Muscle of leg (tissue), 11 donors: ENCODE data around the gene BOLA3. TPM values are rescaled to one million over a fixed set of nuclear protein-coding genes. Genes with fewer than 3 reads are reported as not detected.
A peak's percentile ranks its signal among the peaks of the same experiment; 100 is the strongest.

Source experiments
- DNase-seq: peaks from one replicate; pipeline ENCODE4 v3.0.0; 2013
- H3K27ac ChIP-seq: one replicate; pipeline ENCODE4 v1.5.1; 2013; ENCODE audit warnings: mild to moderate bottlenecking, low read length, control low read depth
- H3K27me3 ChIP-seq: one replicate; pipeline ENCODE4 v1.6.1; 2013; ENCODE audit warnings: low read length; ENCODE audit not compliant: control insufficient read depth, insufficient read depth
- H3K36me3 ChIP-seq: one replicate; pipeline ENCODE4 v1.6.1; 2013; ENCODE audit warnings: low read length; ENCODE audit not compliant: control insufficient read depth, insufficient read depth
- H3K4me1 ChIP-seq: one replicate; pipeline ENCODE4 v1.6.1; 2013; ENCODE audit warnings: low read length; ENCODE audit not compliant: control insufficient read depth, insufficient read depth
- H3K4me3 ChIP-seq: one replicate; pipeline ENCODE4 v1.5.1; 2013; ENCODE audit warnings: low read length, control low read depth
- H3K9me3 ChIP-seq: replicated peaks from 2 replicates; pipeline ENCODE4 v1.6.1; 2013; ENCODE audit warnings: low read depth, low read length; ENCODE audit not compliant: control insufficient read depth
- WGBS: methylation state at CpG from one replicate; pipeline ENCODE4 v1.1.5; 2013; ENCODE audit warnings: missing lambda C conversion rate; ENCODE audit not compliant: insufficient coverage; 5-methylcytosine and 5-hydroxymethylcytosine counted together
- polyA plus RNA-seq, 8 donors: library from polyadenylated mRNA; unstranded; fragments of 120-200 nt; gene quantifications; one replicate each; pipeline versions ENCODE4 v1.2.1 to v1.2.3, GENCODE V29; 2013; ENCODE audit warnings: inconsistent platforms in 1 of 8, low replicate concordance in 1 of 8; ENCODE audit not compliant: insufficient read length in 8 of 8, insufficient read depth in 1 of 8
- total RNA-seq: library from RNA; stranded (reverse); fragments of 120-200 nt; gene quantifications from one replicate; pipeline ENCODE4 v1.2.4, GENCODE V29; 2013

Gene BOLA3
- total and polyA plus RNA-seq, 9 donors: 22.7 to 31.0 (median 25.5) TPM

GRCh38 chr2:74155830-74156229, 8.1 kb upstream of the BOLA3 start:
- Histone ChIP-seq H3K4me1 (no peaks in the 10 kb centered on the region), H3K4me3 (no peak overlapping the region), H3K27me3 (no peaks in the 10 kb centered on the region), H3K27ac (no peak overlapping the region), H3K9me3 (no peaks in the 10 kb centered on the region), H3K36me3 (peaks cover 35% of the 10 kb centered on the region)
- no peak for DNase-seq
- WGBS: no CpG with 5 or more reads among the region's 3 CpGs

- DNase-seq: no peak
- no CpG with 5 or more reads among the region's 2 CpGs for WGBS
These were observed 5.2 kb upstream of the BOLA3 start for GRCh38 chr2:74152954-74153353.

GRCh38 chr2:74149570-74150319, 2.0 kb upstream of the BOLA3 start:
- Histone ChIP-seq H3K9me3 (no peaks in the 10 kb centered on the region), H3K4me1 (peaks cover 20% of the 10 kb centered on the region), H3K27me3 (no peaks in the 10 kb centered on the region), H3K36me3 (peaks cover 15% of the 10 kb centered on the region), H3K27ac (no peak overlapping the region), H3K4me3 (no peak overlapping the region)
- DNase-seq: no peak
- 88% methylated on average over 6 of the region's 7 CpGs for WGBS

More at GRCh38 chr2:74152954-74153353, 5.2 kb upstream of the BOLA3 start:
- H3K27ac ChIP-seq: no peak overlapping the region
- peaks cover 8% of the 10 kb centered on the region for H3K4me1 ChIP-seq
- H3K4me3 ChIP-seq: no peak overlapping the region
- H3K36me3 ChIP-seq: peaks cover 24% of the 10 kb centered on the region
- no peaks in the 10 kb centered on the region for H3K27me3 ChIP-seq
- no peaks in the 10 kb centered on the region for H3K9me3 ChIP-seq

- DNase-seq: no peak
- Histone ChIP-seq H3K4me3 (no peak overlapping the region), H3K27me3 (no peaks in the 10 kb centered on the region), H3K4me1 (peaks cover 20% of the 10 kb centered on the region), H3K9me3 (no peaks in the 10 kb centered on the region), H3K27ac (no peak overlapping the region), H3K36me3 (peaks cover 20% of the 10 kb centered on the region)
- 90% methylated on average over 2 of the region's 5 CpGs for WGBS
These were observed 1.5 kb upstream of the BOLA3 start for GRCh38 chr2:74149247-74149525.

GRCh38 chr2:74148457-74149246, 940 bp upstream of the BOLA3 start:
- no peaks in the 10 kb centered on the region for H3K27me3 ChIP-seq
- peak overlapping the region; percentile 63 for H3K4me3 ChIP-seq
- no peaks in the 10 kb centered on the region for H3K9me3 ChIP-seq
- peak overlapping the region; percentile 67 for H3K27ac ChIP-seq
- DNase-seq: peak; percentile 16
- 27% methylated on average over 10 of the region's 16 CpGs for WGBS
- H3K4me1 ChIP-seq: peaks cover 20% of the 10 kb centered on the region
- H3K36me3 ChIP-seq: peaks cover 18% of the 10 kb centered on the region

- no peaks in the 10 kb centered on the region for H3K27me3 ChIP-seq
- no peak for DNase-seq
- H3K27ac ChIP-seq: no peak overlapping the region
- WGBS: 3% methylated on average over 14 of the region's 29 CpGs
- peaks cover 20% of the 10 kb centered on the region for H3K36me3 ChIP-seq
- peak overlapping the region; percentile 63 for H3K4me3 ChIP-seq
- H3K9me3 ChIP-seq: no peaks in the 10 kb centered on the region
- peaks cover 20% of the 10 kb centered on the region for H3K4me1 ChIP-seq
These were observed 584 bp downstream of the BOLA3 start for GRCh38 chr2:74146929-74147726.

- Histone ChIP-seq H3K27me3 (no peaks in the 10 kb centered on the region), H3K27ac (no peak overlapping the region), H3K4me3 (no peak overlapping the region), H3K9me3 (no peaks in the 10 kb centered on the region), H3K36me3 (peaks cover 39% of the 10 kb centered on the region), H3K4me1 (peaks cover 12% of the 10 kb centered on the region)
- WGBS: 84% methylated on average over 5 of the region's 6 CpGs
- no peak for DNase-seq
These were observed 5.4 kb downstream of the BOLA3 start for GRCh38 chr2:74142340-74142739.

GRCh38 chr2:74138600-74139323, 8.9 kb downstream of the BOLA3 start:
- Histone ChIP-seq H3K36me3 (peaks cover 43% of the 10 kb centered on the region), H3K27ac (no peak overlapping the region), H3K4me1 (no peaks in the 10 kb centered on the region), H3K4me3 (no peak overlapping the region), H3K27me3 (no peaks in the 10 kb centered on the region), H3K9me3 (no peaks in the 10 kb centered on the region)
- 82% methylated on average over 16 of the region's 19 CpGs for WGBS
- no peak for DNase-seq

- H3K27me3 ChIP-seq: no peaks in the 10 kb centered on the region
- DNase-seq: no peak
- 90% methylated on average over 9 of the region's 11 CpGs for WGBS
- no peak overlapping the region for H3K4me3 ChIP-seq
- no peaks in the 10 kb centered on the region for H3K4me1 ChIP-seq
- H3K27ac ChIP-seq: no peak overlapping the region
- H3K9me3 ChIP-seq: peaks cover 2% of the 10 kb centered on the region
- peaks cover 45% of the 10 kb centered on the region for H3K36me3 ChIP-seq
These were observed 9.8 kb downstream of the BOLA3 start for GRCh38 chr2:74137651-74138599.
